Measurements from ENCODE around the gene XCL2. TPM values are rescaled to one million over a fixed set of nuclear protein-coding genes. Genes with fewer than 3 reads are reported as not detected.

Gene XCL2
- polyA plus RNA-seq, 1 of the 3 experiments (the other 2 are of a cell fraction), result not detected

DNA sequence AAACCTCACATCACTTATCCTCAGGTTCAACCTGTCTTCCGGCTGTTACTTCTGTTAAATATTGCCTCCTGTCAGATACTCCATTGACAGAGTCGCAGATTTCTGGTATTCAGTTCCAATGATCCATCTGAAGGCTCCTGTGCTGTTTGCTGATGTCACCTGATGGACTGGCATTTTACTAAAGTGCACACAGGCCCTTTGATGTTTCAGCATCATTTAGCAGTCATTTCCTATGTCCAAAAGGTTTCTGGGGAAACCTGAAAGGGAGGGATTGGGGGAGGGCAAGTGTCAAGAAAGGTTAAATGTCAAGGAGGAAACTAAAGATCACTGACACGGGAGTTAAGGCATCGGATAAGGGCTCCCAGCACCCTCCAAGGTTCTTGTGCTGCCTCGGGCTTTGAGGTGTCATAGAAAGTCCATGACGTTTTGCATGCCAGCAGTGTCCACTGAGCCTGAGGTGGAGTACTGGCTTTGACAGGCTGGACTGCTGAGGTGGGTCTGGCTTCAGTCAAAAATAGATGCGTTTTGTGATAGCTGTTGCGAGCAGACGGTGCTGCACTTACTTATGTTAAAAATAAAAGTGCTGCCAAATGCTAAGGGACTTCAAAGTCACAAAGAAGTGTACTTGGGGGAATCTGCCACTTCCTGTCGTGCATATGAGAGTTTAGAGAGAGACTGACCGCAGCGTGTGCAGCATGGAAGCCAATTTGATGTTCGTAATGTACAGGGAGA lies 30.8 kb downstream of the XCL2 start:
- Histone ChIP-seq H3K27ac (ENCODE audit: low read depth in 2 of 2, low read length in 1 of 2) (no peak overlapping the region), H3K9me3 (no peaks in the 10 kb centered on the region), H3K9me2 (no peaks in the 10 kb centered on the region), H3K79me2 (ENCODE audit: insufficient read depth) (no peaks in the 10 kb centered on the region), H3K36me3 (replicated peaks in 1 of 2; ENCODE audit: control insufficient read depth in 1 of 2, insufficient read depth in 2 of 2, low read length in 1 of 2) (no peaks in the 10 kb centered on the region), H3K4me3 (ENCODE audit: low read depth in 2 of 2, low read length in 1 of 2) (no peak overlapping the region), H3K4me2 (no peak overlapping the region), H3F3A (replicated peaks; ENCODE audit: insufficient read depth) (no peaks in the 10 kb centered on the region), H2AFZ (ENCODE audit: low read depth) (no peak overlapping the region), H3K27me3 (ENCODE audit: insufficient read depth) (no peaks in the 10 kb centered on the region), H3K4me1 (ENCODE audit: control insufficient read depth in 1 of 2, insufficient read depth in 2 of 2, low read depth in 1 of 2, low read length in 1 of 2) (peaks cover 0 to 12% of the 10 kb centered on the region in 2 experiments; a peak in 1 of 4 replicates), H3K9ac (no peak overlapping the region), H4K20me1 (ENCODE audit: insufficient read depth) (no peaks in the 10 kb centered on the region)
- DNase-seq, result no peak
- ChIA-PET CTCF (interaction anchor here (1.0 kb wide), 1 partner anchor 73 kb away, joined by 4 read pairs; no protein-coding TSS in a partner anchor), POLR2A (no interaction called here)
- TF ChIP-seq SMC3 (IDR thresholded peaks at IDR 0.05; ENCODE audit: low read depth, low read length), result no peak
- TF ChIP-seq RXRA (IDR thresholded peaks at IDR 0.05; ENCODE audit: borderline replicate concordance, low read depth), result no peak
- no peak for TF ChIP-seq RFX5 (IDR thresholded peaks at IDR 0.05; ENCODE audit: low read length)
- TF ChIP-seq JUND (IDR thresholded peaks at IDR 0.05), result no peak
- TF ChIP-seq, protein P1, sequence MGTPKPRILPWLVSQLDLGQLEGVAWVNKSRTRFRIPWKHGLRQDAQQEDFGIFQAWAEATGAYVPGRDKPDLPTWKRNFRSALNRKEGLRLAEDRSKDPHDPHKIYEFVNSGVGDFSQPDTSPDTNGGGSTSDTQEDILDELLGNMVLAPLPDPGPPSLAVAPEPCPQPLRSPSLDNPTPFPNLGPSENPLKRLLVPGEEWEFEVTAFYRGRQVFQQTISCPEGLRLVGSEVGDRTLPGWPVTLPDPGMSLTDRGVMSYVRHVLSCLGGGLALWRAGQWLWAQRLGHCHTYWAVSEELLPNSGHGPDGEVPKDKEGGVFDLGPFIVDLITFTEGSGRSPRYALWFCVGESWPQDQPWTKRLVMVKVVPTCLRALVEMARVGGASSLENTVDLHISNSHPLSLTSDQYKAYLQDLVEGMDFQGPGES (IDR thresholded peaks at IDR 0.05; ENCODE audit: low read depth, low read length), result no peak
- TF ChIP-seq SIN3A (IDR thresholded peaks at IDR 0.05; ENCODE audit: borderline replicate concordance, low read depth, low read length), result no peak
- TF ChIP-seq ELF1 (IDR thresholded peaks at IDR 0.05), result no peak
- TF ChIP-seq GATA2 (CRISPR knock-in tag; IDR thresholded peaks at IDR 0.05), result no peak
- no peak for TF ChIP-seq CHD2 (IDR thresholded peaks at IDR 0.05; ENCODE audit: low read length, partially characterized antibody)
- TF ChIP-seq TEAD4 (IDR thresholded peaks at IDR 0.05; ENCODE audit: borderline replicate concordance, insufficient read depth), result no peak
- TF ChIP-seq YY1 (IDR thresholded peaks at IDR 0.05; ENCODE audit: low read depth), result no peak
- WGBS (ENCODE audit: low lambda C conversion rate), result 78% methylated on average over 13 of the region's 13 CpGs

DNA sequence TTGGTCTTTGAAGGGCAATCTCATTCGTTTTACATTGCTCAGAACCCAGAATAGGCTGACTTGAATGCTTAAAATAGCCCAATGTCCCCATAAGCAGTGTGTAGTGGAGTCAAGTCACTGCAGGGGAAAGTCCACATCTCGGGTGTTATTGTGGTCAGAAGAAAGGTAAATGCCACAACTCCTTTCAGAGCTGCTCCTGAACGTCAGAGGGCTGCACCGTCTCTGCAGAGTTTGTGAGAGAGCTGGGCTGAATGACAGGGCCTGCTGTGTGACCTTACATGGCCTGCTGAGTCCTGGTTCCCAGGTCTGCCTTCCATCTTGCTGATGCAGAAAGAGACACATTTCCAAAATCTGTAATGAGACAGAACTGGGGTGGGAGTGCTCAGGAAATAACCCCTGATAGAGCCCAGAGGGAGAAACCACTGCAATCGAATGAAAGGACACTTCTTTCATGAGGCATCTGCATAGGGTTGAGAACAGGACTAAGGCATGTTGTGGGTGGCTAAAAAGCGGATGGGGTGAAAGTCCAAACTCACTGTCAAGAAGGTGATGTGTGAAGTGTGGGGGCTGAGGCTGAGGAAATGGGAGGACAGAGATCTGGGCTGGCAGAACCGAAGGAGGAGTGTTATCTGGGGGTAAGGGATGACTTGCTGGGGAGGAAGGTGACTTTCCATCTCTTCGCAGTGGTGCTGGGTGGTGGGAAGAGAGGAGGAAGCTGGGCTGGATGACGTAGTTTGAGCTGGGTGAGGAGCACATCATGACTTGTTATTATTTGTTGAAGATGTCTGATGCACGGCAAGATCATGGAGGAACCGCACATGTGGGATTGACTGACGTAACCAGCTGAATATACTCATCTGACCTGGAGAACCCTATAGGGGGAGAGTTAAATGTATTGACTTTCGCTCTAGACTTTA lies 33.7 kb downstream of the XCL2 start:
- no peaks in the 10 kb centered on the region for H3K9me2 ChIP-seq
- peak overlapping the region in 1 of 2 experiments; percentile 53; a peak in 1 of 4 replicates for H3K27ac ChIP-seq (ENCODE audit: low read depth in 2 of 2, low read length in 1 of 2)
- no peaks in the 10 kb centered on the region for H4K20me1 ChIP-seq (ENCODE audit: insufficient read depth)
- no peak overlapping the region for H3K4me2 ChIP-seq
- H2AFZ ChIP-seq (ENCODE audit: low read depth), result no peak overlapping the region
- peaks cover 13% of the 10 kb centered on the region for H3F3A ChIP-seq (replicated peaks; ENCODE audit: insufficient read depth)
- CTCF ChIA-PET, result interaction anchor here (1.0 kb wide), 1 partner anchor 57 kb away, joined by 3 read pairs; no protein-coding TSS in a partner anchor
- no peaks in the 10 kb centered on the region for H3K27me3 ChIP-seq (ENCODE audit: insufficient read depth)
- no peaks in the 10 kb centered on the region for H3K9me3 ChIP-seq
- no peak overlapping the region for H3K4me3 ChIP-seq (ENCODE audit: low read depth in 2 of 2, low read length in 1 of 2)
- 86% methylated on average over 13 of the region's 13 CpGs for WGBS (ENCODE audit: low lambda C conversion rate)
- POLR2A ChIA-PET, result interaction anchor here (0.6 kb wide), 1 partner anchor 29 kb away, joined by 3 read pairs; no protein-coding TSS in a partner anchor
- H3K36me3 ChIP-seq (replicated peaks in 1 of 2; ENCODE audit: control insufficient read depth in 1 of 2, insufficient read depth in 2 of 2, low read length in 1 of 2), result no peaks in the 10 kb centered on the region
- DNase-seq, result no peak
- peaks cover 6 to 12% of the 10 kb centered on the region in 2 experiments; a peak in 3 of 4 replicates for H3K4me1 ChIP-seq (ENCODE audit: control insufficient read depth in 1 of 2, insufficient read depth in 2 of 2, low read depth in 1 of 2, low read length in 1 of 2)
- H3K9ac ChIP-seq, result no peak overlapping the region
- H3K79me2 ChIP-seq (ENCODE audit: insufficient read depth), result no peaks in the 10 kb centered on the region
- TF ChIP-seq TCF12 (IDR thresholded peaks at IDR 0.05), result no peak
- TF ChIP-seq RCOR1 (IDR thresholded peaks at IDR 0.05; ENCODE audit: low read length), result no peak
- TF ChIP-seq EZH2phosphoT487 (IDR thresholded peaks at IDR 0.05; ENCODE audit: borderline replicate concordance, low read depth), result no peak
- TF ChIP-seq TAF1 (IDR thresholded peaks at IDR 0.05; ENCODE audit: borderline replicate concordance, low read depth, low read length), result no peak
- TF ChIP-seq, protein P2, sequence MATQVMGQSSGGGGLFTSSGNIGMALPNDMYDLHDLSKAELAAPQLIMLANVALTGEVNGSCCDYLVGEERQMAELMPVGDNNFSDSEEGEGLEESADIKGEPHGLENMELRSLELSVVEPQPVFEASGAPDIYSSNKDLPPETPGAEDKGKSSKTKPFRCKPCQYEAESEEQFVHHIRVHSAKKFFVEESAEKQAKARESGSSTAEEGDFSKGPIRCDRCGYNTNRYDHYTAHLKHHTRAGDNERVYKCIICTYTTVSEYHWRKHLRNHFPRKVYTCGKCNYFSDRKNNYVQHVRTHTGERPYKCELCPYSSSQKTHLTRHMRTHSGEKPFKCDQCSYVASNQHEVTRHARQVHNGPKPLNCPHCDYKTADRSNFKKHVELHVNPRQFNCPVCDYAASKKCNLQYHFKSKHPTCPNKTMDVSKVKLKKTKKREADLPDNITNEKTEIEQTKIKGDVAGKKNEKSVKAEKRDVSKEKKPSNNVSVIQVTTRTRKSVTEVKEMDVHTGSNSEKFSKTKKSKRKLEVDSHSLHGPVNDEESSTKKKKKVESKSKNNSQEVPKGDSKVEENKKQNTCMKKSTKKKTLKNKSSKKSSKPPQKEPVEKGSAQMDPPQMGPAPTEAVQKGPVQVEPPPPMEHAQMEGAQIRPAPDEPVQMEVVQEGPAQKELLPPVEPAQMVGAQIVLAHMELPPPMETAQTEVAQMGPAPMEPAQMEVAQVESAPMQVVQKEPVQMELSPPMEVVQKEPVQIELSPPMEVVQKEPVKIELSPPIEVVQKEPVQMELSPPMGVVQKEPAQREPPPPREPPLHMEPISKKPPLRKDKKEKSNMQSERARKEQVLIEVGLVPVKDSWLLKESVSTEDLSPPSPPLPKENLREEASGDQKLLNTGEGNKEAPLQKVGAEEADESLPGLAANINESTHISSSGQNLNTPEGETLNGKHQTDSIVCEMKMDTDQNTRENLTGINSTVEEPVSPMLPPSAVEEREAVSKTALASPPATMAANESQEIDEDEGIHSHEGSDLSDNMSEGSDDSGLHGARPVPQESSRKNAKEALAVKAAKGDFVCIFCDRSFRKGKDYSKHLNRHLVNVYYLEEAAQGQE (IDR thresholded peaks at IDR 0.05; ENCODE audit: low read depth, low read length), result no peak
- no peak for TF ChIP-seq NRF1 (IDR thresholded peaks at IDR 0.05; ENCODE audit: low read depth, low read length)
- no peak for TF ChIP-seq YY1 (IDR thresholded peaks at IDR 0.05; ENCODE audit: low read depth)
- TF ChIP-seq, protein P1 (IDR thresholded peaks at IDR 0.05; ENCODE audit: low read depth, low read length), result no peak
- TF ChIP-seq POLR2AphosphoS5 (IDR thresholded peaks at IDR 0.05; ENCODE audit: low read depth, low read length), result no peak
